GM12892 (cell line): ENCODE results near the gene ZMYND10.

Source experiments
- POLR2A ChIP-seq: IDR thresholded peaks from 2 replicates; pipeline ENCODE4 v1.6.1; 2011; ENCODE audit warnings: low read depth, low read length, control low read depth
- POLR2AphosphoS5 ChIP-seq: IDR thresholded peaks from 2 replicates; pipeline ENCODE4 v1.6.1; 2011; ENCODE audit warnings: low read depth, low read length, control low read depth
- TAF1 ChIP-seq: IDR thresholded peaks from 2 replicates; pipeline ENCODE4 v1.6.1; 2011; ENCODE audit warnings: low read depth, mild to moderate bottlenecking, control low read depth, low read length, borderline replicate concordance

DNA sequence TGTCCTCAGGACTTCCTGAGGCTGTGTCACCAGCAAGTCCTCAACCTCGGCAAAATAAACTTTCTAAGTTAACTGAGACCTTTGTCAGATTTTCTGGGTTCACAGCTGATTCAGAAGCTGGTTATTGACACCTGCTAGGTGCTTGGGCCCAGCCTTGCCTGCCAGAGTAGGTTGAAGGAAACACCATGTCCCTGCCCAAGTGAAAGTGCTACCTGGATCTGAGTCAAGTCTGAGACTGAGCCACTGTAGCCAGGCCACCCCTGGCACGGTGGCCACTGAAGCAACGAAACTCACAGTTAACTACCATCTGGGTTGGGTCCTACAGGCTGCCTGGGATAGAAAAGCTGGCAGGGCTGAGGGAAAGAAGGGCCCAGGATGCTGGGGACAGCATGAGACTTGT is 31.2 kb downstream of the ZMYND10 start:
- TF ChIP-seq TAF1 (no peak), POLR2A (no peak), POLR2AphosphoS5 (no peak)
